Measurements from ENCODE around the gene PRR36. TPM values are rescaled to one million over a fixed set of nuclear protein-coding genes. Genes with fewer than 3 reads are reported as not detected.
A peak's percentile ranks its signal among the peaks of the same experiment; 100 is the strongest.

The PRR36 gene
- polyA plus RNA-seq, 3 donors: 5.6 to 9.4 (median 8.1) TPM

DNA sequence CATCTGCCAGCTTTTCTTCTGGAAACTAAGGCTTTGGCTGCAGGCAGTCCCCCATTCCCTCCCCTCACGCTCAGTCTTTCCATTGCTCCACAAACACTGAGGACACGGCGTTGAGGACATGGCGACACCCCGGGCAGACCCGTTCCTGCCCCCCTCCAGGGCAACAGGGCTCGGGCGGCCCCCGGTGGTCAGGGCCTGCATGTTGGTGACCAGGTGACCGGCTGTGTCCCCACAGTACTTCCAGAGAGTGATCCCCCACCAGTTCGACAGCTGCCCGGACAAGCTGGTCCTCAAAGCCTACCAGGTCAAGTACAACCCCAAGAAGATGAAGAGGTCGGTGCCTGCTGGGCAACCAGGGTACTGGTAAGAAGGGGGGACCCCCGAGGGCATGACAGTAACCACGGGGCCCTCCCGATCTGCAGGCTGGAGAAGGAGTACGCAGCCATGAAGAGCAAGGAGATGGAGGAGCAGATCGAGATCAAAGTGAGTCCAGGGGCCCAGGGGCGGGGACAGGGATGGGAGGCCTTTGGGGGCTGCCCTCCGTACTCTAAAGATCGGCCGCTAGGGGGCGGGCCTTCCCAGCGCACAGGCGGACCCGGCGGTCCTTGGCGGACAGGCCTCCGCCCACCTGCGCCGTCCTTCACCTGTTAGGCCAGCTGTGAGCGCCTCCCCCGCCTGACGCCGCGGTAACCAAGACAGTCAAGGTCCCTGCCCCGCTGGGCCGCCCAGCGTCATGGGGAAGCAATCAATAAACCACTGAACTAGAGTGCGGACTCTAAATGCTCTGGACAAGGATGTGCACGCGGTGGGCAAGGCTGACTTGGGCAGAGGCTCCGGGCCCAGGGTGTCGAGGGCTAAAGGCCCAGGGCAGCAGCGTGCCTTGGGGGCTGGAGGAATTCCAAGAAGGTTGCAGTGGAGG lies 21.1 kb downstream of the PRR36 start:
- peak in 6 of 11 donors; percentile 77 to 83 (median 80) for DNase-seq (ENCODE audit: extremely low read depth in 1 of 11, low read depth in 9 of 11, low spot score in 4 of 11)

DNA sequence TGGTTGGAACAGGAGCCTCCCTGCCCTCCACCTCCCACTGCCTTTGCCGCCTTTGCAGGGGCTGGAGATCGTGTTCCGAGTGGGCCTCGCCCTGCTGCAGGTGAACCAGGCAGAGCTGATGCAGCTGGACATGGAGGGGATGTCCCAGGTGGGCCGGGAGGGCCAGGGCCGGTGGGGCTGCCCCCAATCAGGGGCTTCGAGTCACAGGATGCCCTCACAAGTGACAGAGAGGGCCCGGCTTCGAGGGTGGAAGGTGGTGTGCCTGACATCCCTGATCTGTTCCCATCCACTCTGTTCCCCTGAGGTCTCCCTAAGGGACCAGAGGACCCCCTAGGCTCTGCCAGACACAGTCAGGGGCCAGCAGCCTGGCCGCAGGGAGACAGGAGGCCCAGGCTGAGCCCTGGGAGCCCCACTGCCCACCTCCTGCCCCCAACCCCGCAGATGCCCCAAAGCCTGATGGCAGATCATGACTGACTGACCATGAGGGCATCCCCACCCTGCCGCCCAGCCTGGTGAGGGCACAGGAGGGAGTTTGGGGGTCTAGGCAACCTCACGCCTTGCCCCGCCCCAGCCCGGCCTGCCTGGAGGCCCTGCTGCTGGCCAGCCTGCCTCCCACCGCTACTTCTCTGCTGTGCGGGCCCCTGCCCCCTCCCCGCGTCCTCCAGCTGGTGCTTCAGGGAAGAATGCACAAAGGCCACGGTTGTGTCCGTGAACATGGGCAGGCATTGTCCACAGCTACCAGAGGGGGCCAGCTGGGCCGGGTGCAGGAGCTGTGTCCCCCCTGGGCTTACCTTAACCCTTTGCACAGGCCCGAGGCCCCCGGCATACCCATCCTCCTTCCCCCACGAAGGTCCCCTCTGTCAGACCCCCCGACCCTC lies 22.3 kb downstream of the PRR36 start:
- no peak for DNase-seq (ENCODE audit: extremely low read depth in 1 of 11, low read depth in 9 of 11, low spot score in 4 of 11)

DNA sequence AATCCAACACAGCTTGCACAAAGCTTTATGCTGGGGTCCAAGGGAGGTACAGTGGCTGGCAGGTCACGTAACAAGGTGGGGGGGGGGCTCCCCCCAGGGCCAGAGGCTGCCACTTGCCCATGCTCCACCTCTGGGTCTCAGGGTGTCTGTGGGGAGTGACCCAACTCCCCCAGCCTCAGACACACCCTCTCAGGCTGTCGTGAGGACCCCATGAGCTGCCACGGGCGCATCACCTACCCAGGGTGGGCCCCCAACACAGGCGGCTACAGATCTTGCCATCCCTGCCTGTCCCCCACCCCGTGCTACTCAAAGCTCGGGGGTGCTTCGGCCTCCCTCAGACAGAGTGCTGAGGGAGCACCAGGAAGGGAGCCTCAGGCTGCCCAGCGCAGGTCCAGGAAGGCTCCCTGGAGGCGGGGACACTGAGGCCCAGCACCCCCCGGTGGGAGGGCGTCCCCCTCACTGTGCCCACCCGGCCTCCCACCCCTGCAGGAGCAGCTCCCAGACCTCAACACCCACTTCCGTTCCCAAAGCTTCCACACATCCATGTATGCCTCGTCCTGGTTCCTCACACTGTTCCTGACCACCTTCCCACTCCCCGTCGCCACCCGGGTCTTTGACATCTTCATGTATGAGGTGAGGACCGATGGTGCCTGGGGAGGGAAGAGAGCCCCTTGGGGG lies 23.1 kb downstream of the PRR36 start:
- DNase-seq (ENCODE audit: extremely low read depth in 1 of 11, low read depth in 9 of 11, low spot score in 4 of 11): no peak

DNA sequence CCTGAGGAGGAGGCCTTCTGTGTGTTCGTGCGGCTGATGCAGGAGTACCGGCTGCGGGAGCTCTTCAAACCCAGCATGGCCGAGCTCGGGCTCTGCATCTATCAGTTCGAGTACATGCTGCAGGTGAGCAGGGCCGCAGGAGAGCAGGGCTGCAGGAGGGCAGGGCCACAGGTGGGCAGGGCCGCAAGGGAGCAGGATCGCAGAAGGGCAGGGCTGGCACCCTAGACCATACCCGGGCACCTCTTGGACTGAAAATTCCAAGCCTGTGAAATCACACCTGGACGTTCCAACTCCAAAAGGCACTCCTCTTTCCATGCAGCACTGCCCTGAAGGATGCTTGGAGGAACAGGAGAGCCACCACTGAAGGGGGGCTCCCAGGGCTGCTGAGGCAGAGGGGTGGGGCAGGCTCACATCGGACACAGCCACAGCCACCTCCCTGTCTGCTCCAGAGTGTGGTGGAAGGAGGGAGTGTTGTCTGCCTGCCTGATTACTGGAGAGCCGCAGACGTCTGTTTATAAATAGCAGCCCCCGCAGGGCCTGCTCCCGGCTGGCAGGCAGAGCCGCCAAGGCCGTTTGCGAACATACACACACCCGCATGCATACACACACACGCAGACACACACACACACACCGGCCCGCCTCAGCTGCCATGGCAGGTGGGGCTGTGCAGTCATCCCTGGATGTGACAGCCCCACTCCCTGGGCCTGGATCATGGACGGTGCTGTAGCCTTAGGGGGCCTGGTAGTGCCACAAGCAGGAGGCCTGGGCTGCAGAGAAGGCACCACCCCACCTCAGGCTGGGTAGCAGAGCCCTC lies 24.0 kb downstream of the PRR36 start:
- DNase-seq (ENCODE audit: extremely low read depth in 1 of 11, low read depth in 9 of 11, low spot score in 4 of 11): no peak

DNA sequence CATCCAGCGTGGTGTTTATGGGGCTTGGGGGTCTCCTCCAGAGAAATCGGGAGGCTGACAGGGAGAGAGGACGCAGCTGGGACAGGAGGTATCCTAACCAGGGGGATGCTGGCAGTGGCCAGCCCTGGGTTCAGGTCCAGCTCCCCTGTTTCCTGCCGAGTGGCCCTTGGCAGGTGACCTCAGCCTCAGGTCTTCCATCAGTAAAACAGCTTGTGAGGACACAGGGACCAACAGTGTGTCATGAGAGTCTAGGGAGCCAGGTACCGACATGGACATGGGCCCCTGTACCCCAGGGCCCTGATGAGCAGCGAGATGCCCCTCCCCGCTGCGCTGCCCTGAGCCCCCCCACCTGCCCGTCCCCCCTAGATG lies 24.6 kb downstream of the PRR36 start:
- no peak for DNase-seq (ENCODE audit: extremely low read depth in 1 of 11, low read depth in 9 of 11, low spot score in 4 of 11)

DNA sequence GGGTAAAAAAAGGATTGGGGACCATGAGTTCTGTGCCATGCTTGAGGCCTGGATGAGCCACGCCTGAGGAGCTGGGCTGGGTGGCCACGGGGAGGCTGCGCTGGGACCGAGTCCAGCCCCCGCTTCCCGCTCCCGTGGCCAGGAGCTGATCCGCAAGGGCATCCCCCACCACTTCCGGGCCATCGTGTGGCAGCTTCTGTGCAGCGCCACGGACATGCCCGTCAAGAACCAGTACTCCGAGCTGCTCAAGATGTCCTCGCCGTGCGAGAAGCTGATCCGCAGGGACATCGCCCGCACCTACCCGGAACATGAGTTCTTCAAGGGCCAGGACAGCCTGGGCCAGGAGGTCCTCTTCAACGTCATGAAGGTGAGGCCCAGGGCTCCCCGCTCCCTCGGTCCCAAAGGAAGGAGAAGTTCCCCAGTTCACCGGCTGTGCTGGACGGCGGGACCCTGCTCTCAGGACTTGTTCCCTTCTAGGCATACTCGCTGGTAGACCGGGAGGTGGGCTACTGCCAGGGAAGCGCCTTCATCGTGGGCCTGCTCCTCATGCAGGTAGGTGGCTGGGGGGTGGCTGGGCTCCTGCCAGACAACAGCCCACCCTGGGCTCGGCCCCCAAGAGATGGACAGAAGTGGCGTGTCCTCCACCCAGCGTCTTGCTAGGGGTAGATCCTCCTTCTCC lies 25.3 kb downstream of the PRR36 start:
- DNase-seq (ENCODE audit: extremely low read depth in 1 of 11, low read depth in 9 of 11, low spot score in 4 of 11): no peak

DNA sequence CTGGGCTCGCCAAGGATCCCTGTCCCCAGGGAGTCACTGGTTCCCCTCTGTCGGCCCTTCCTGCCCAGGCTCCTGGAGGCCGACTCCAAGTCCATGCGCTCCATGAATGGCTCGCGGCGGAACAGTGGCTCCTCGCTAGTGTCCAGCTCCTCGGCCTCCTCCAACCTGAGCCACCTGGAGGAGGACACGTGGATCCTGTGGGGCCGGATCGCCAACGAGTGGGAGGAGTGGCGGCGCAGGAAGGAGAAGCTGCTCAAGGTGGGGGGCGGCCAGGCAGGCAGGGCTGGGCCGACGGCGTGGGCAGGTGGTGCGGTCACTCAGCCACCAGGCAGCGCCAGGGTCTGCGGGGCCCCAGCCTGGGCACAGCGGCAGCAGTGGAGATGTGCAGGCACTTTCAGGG lies 26.5 kb downstream of the PRR36 start:
- no peak for DNase-seq (ENCODE audit: extremely low read depth in 1 of 11, low read depth in 9 of 11, low spot score in 4 of 11)

DNA sequence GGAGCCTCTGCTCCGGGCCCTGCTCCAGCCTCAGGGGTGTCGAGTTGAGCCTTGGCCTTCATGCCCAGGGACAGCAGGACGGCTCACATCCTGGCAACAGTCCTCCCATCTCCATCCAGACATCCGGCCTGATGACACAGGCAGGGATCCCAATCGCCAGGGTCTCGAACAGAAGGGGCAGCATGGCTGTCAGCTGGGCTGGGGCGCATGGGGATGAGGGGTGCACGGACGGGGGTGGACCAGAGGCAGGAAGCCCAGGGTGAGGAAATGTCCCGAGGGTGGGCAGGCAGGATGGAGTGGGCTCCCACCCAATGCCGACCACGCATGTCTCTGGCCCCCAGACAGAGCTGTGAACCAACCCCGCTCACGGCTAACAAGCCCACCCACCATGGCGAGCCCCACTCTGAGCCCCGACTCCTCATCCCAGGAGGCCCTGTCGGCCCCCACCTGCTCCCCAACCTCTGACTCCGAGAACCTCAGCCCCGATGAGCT lies 28.0 kb downstream of the PRR36 start:
- DNase-seq (ENCODE audit: extremely low read depth in 1 of 11, low read depth in 9 of 11, low spot score in 4 of 11): no peak

DNA sequence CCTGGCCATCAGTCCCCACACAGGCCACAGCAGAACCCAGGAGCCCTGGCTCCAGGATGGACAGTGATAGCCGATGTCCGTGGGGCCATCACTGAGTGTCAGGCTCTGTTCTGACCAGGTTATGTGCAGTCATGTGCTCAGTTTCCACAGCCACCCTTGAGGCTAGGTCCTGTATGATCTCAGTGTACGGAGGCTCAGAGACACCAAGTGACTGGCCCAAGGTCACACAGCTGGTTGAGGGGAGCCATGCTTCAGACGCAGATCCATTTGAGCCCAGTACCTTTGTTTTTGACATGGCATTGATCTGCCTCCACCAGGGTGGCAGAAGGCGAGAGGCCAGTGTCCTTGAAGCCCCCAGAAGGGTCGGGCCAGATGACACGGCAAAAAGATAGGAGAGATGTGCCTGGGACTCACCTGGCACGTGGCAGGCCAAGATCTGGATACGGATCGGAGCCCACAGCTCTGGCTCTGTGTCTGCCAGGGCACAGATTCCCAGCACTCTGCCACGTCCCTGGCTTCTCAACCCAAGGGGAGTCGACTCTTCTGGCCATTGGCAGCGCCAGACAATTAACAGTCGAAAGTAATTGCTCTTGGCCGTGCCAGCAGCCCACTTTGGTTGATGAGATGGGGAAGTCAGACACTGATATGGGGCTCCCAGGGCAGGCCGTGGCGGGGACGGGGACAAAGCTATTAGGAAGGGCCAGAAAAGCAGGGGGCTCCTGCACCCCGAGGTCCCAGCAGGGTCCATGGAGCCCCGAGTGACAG lies 28.6 kb downstream of the PRR36 start:
- no peak for DNase-seq (ENCODE audit: extremely low read depth in 1 of 11, low read depth in 9 of 11, low spot score in 4 of 11)

DNA sequence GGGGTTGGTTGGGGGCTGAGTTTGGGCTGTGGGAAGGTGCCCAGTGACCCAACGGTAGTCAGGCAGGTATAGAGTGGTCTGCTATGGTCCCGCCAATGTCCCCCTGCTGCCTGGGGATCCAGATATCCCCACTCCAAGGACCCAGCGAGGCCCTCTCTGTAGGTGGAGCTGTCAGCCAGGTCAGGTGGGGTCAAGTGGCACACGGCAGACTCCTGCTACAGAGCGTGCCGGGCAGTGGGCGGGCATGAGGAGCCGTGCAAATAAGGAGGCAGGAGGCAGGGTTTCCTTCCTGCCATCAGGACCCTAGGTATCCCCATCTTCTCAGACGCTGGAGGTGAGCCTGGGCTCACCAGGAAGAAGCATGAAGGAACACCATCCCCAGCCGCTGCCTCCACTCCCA lies 29.2 kb downstream of the PRR36 start:
- DNase-seq (ENCODE audit: extremely low read depth in 1 of 11, low read depth in 9 of 11, low spot score in 4 of 11): no peak

DNA sequence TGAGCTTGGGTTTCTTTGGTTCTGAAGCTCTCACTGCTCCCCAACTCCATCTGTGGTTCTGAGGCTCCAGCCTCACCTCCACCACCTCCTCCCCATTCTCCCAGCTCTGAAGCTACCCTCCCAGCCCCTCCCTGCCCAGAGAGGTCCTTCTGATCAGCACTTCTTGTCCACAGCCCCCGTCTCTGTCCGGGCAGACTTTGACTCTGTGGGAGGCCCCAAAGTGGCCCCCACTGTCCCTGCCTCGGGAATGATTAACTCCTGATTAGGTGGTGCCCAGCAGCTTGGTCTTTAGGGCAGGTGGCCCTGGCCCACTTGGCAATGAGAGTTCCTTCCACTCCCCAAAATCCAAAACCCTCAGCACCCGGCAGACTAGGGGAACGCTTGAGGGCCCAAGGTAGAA lies 29.8 kb downstream of the PRR36 start:
- no peak for DNase-seq (ENCODE audit: extremely low read depth in 1 of 11, low read depth in 9 of 11, low spot score in 4 of 11)

DNA sequence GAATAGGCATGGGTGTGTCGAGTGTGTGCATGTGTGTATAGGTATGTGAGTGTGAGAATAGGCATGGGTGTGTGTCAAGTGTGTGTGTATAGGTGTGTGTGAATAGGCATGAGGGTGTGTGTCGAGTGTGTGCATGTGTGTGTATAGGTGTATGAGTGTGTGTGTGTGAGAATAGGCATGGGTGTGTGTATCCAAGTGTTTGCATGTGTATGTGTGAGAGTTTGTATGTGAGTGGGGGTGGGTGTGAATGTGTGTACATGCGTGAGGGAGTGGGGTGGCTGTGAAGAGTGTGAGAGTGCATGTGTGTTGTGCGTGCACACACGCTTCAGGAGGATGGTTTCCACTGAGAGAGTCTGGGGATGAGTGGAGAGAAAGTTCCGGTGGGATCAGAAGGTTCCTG lies 30.7 kb downstream of the PRR36 start:
- DNase-seq (ENCODE audit: extremely low read depth in 1 of 11, low read depth in 9 of 11, low spot score in 4 of 11): no peak

DNA sequence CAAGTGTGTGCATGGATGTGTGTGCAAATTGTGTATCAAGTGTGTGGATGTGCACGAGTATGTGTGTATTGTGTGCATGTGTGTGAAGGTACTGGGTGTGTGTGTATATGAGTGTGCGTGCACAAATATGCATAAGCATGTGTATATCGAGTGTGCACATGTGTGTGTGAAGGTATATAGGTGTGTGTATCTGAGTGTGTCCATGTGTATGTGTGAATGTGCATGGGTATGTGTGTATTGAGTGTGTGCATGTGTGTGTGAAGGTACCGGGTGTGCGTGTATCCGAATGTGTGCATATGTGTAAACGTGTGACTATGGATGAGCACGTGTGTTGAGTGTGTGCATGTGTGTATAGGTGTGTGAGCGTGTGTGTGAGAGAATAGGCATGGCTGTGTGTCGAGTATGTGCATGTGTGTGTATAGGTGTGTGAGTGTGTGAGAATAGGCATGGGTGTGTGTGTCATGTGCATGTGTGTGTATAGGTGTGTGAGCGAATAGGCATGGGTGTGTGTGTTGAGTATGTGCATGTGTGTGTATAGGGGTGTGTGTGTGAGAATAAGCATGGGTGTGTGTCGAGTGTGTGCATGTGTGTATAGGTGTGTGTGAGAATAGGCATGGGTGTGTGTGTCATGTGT lies 31.4 kb downstream of the PRR36 start:
- no peak for DNase-seq (ENCODE audit: extremely low read depth in 1 of 11, low read depth in 9 of 11, low spot score in 4 of 11)

DNA sequence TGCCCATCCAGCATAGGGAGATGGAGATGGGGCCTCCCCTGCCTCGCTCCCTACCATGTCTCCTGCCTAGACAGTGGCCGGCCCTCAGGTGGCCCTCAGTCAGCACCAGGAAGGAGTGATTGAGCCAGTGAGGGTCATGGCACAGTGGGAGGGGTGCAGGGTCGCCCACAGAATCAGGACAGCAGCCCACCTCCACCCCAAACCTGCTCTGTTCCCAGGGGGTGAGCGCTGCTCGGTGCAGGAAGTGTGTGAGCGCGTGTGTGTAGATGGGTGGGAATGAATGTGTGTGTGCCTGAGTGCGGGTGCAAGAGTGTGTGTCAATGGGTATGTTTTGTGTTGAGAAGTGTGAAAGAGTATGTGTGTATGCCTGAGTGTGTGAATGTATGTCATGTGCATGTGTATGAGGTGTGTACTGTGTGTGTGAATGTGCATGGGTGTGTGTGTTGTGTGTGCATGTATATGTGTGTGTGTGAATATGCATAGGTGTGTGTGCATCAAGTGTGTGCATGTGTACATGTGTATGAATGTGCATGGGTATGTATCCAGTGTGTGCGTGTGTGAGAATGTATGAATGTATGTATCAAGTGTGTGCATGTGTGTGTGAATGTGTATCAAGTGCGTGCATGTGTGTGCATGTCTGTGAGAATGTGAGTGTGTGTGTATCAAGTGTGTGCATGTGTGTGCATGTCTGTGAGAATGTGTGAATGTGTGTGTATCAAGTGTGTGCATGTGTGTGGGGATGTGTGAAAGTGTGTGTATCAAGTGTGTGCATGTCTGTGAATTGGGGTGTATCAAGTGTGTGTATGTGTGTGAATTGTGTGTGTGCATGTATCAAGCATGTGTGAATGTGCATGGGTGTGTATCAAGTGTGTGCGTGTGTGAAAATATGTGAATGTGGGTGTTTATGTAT lies 32.2 kb downstream of the PRR36 start:
- no peak for DNase-seq (ENCODE audit: extremely low read depth in 1 of 11, low read depth in 9 of 11, low spot score in 4 of 11)

DNA sequence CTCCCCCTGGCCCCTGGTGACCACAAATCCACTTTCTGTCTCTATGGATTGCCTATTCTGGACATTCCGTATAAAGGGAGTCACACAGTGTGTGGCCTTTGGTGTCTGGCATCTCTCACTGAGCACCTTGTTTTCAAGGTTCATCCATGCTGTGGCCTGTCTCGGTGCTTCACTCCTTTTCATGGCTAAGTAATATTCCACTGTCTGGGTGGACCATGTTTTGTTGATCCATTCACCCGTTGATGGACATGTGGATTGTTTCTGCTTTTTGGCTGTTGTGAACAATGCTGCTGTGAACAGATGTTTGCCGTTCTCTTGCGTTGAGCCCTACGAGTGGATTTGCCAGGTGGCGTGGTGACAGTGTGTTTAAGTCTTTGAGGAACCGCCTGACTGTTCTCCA lies 33.6 kb downstream of the PRR36 start:
- DNase-seq (ENCODE audit: extremely low read depth in 1 of 11, low read depth in 9 of 11, low spot score in 4 of 11): no peak

DNA sequence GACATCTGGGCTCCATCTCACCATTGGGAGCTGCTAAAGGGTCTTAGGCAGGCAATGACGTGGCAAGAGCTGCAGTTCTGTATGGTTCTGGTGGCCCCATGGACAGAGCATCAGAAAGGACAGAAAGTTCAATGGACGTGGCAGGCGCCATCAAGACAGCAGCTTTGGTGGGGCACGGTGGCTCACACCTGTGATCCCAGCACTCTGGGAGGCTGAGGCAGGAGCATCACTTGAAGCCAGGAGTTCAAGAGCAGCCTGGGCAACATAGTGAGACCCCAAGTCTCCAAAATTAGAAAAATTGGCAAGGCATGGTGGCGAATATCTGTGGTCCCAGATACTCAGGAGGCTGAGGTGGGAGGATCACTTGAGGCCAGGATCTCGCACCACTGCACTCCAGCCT lies 34.7 kb downstream of the PRR36 start:
- no peak for DNase-seq (ENCODE audit: extremely low read depth in 1 of 11, low read depth in 9 of 11, low spot score in 4 of 11)
